ENCODE results near the gene NACC2. TPM values are rescaled to one million over a fixed set of nuclear protein-coding genes. Genes with fewer than 3 reads are reported as not detected.

The NACC2 gene
- total and polyA plus RNA-seq, 2 donors (not counting 1 experiment from before 2014, with no cell fraction given): 0.34 to 1.9 TPM

DNA sequence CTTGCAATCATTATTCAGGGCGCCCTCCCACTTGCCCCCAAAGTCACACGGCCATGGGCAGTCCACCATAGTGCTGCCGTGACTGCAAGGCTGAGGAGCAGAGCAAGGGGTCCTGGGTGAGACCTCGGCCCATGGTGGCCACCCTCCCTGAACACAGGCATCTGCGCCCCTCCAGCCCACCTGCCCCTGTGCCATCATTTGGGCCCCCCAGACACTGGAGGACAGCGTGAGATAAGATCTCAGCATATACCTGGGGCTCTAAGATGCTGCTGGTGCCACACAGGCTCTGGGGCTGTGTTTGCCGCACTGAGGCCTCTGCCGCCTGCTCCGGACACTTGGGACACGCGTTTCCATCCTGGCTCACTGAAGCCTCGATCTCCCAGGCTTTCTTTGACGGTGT, 20.1 kb upstream of the NACC2 start:
- CTCF ChIA-PET: no interaction called here
- Histone ChIP-seq H3K9ac (ENCODE audit: low read length) (no peak overlapping the region), H3K4me2 (replicated peaks; ENCODE audit: low read depth, low read length, poor library complexity, severe bottlenecking) (no peak overlapping the region), H3K4me3 (ENCODE audit: control extremely low read depth in 1 of 5, extremely low read depth in 1 of 5, insufficient read depth in 1 of 5, low read depth in 2 of 5, low read length in 4 of 5) (no peak overlapping the region), H3K27ac (ENCODE audit: low read length in 2 of 2) (no peak overlapping the region), H2AFZ (ENCODE audit: insufficient read depth, low read depth, low read length, poor library complexity, severe bottlenecking) (no peak overlapping the region), H4K20me1 (ENCODE audit: control insufficient read depth, insufficient read depth, low read length, poor library complexity, severe bottlenecking) (peaks cover 13% of the 10 kb centered on the region), H3K79me2 (ENCODE audit: control insufficient read depth, insufficient read depth, low read length) (peaks cover 21% of the 10 kb centered on the region), H3K36me3 (replicated peaks in 1 of 2; ENCODE audit: control extremely low read depth in 1 of 2, control insufficient read depth in 1 of 2, extremely low read depth in 1 of 2, insufficient read depth in 2 of 2, low read length in 1 of 2) (peaks cover 0 to 13% of the 10 kb centered on the region in 2 experiments), H3K27me3 (replicated peaks in 1 of 4; ENCODE audit: control extremely low read depth in 1 of 4, control insufficient read depth in 3 of 4, insufficient read depth in 4 of 4, low read length in 3 of 4) (peaks cover 0 to 3% (median 0%) of the 10 kb centered on the region in 4 experiments), H3K9me3 (ENCODE audit: control extremely low read depth in 1 of 3, control insufficient read depth in 2 of 3, insufficient read depth in 1 of 3, low read length in 2 of 3) (no peaks in the 10 kb centered on the region), H3K4me1 (ENCODE audit: control insufficient read depth in 2 of 2, insufficient read depth in 2 of 2, low read length in 2 of 2) (peaks cover 20 to 26% of the 10 kb centered on the region in 2 donors)
- TF ChIP-seq, protein P1, sequence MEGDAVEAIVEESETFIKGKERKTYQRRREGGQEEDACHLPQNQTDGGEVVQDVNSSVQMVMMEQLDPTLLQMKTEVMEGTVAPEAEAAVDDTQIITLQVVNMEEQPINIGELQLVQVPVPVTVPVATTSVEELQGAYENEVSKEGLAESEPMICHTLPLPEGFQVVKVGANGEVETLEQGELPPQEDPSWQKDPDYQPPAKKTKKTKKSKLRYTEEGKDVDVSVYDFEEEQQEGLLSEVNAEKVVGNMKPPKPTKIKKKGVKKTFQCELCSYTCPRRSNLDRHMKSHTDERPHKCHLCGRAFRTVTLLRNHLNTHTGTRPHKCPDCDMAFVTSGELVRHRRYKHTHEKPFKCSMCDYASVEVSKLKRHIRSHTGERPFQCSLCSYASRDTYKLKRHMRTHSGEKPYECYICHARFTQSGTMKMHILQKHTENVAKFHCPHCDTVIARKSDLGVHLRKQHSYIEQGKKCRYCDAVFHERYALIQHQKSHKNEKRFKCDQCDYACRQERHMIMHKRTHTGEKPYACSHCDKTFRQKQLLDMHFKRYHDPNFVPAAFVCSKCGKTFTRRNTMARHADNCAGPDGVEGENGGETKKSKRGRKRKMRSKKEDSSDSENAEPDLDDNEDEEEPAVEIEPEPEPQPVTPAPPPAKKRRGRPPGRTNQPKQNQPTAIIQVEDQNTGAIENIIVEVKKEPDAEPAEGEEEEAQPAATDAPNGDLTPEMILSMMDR (IDR thresholded peaks at IDR 0.05): no peak
- Mint-ChIP-seq H3K27ac (no peak overlapping the region), H3K4me1 (peaks cover 12% of the 10 kb centered on the region), H3K9me3 (ENCODE audit: insufficient read depth) (no peaks in the 10 kb centered on the region), H3K4me3 (no peak overlapping the region), H3K27me3 (no peaks in the 10 kb centered on the region)
- WGBS (ENCODE audit: insufficient coverage): over 99% methylated on average over 13 of the region's 13 CpGs
- intact Hi-C loops (cut with micrococcal nuclease): no loop called here
- ATAC-seq (ENCODE audit: low read depth) (no peak), DNase-seq (no peak)
- POLR2A ChIA-PET: no interaction called here

DNA sequence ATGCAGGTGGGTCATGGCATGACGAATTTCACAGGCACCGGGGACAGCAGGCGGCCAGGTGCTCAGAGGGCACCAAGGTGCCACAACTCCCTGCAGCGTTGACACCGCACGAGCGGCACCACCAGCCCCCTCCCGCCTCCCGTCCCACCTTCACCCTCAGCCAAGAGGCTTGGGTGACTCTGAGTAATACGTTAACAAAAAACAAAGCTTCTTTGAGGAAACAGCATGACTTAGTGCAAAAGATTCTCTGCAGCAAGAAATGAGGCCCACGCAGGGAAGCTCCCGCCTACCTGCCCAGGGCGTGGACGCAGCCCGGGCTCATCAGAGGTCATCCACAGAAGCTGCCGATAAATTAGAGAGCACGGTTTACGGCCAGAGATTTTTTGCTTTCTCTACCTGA, 19.5 kb upstream of the NACC2 start:
- no peak overlapping the region for H3K4me3 Mint-ChIP-seq
- ChIA-PET CTCF (no interaction called here), POLR2A (no interaction called here)
- H3K27ac Mint-ChIP-seq: peak overlapping the region; percentile 43
- peaks cover 13% of the 10 kb centered on the region for H4K20me1 ChIP-seq (ENCODE audit: control insufficient read depth, insufficient read depth, low read length, poor library complexity, severe bottlenecking)
- peaks cover 12% of the 10 kb centered on the region for H3K4me1 Mint-ChIP-seq
- peaks cover 0 to 13% of the 10 kb centered on the region in 2 experiments for H3K36me3 ChIP-seq (replicated peaks in 1 of 2; ENCODE audit: control extremely low read depth in 1 of 2, control insufficient read depth in 1 of 2, extremely low read depth in 1 of 2, insufficient read depth in 2 of 2, low read length in 1 of 2)
- no peak overlapping the region for H3K9ac ChIP-seq (ENCODE audit: low read length)
- peaks cover 17% of the 10 kb centered on the region for H3K79me2 ChIP-seq (ENCODE audit: control insufficient read depth, insufficient read depth, low read length)
- ATAC-seq (ENCODE audit: low read depth) (no peak), DNase-seq (no peak)
- no peak overlapping the region for H3K4me2 ChIP-seq (replicated peaks; ENCODE audit: low read depth, low read length, poor library complexity, severe bottlenecking)
- H3K9me3 Mint-ChIP-seq (ENCODE audit: insufficient read depth): no peaks in the 10 kb centered on the region
- peaks cover 0 to 3% (median 0%) of the 10 kb centered on the region in 4 experiments for H3K27me3 ChIP-seq (replicated peaks in 1 of 4; ENCODE audit: control extremely low read depth in 1 of 4, control insufficient read depth in 3 of 4, insufficient read depth in 4 of 4, low read length in 3 of 4)
- TF ChIP-seq, protein P1 (IDR thresholded peaks at IDR 0.05): no peak
- no peak for TF ChIP-seq EZH2 (IDR thresholded peaks at IDR 0.05; ENCODE audit: borderline replicate concordance, insufficient read depth, low read depth, low read length, poor library complexity, severe bottlenecking)
- no peak overlapping the region for H3K27ac ChIP-seq (ENCODE audit: low read length in 2 of 2)
- no peak overlapping the region for H2AFZ ChIP-seq (ENCODE audit: insufficient read depth, low read depth, low read length, poor library complexity, severe bottlenecking)
- H3K4me3 ChIP-seq (ENCODE audit: control extremely low read depth in 1 of 5, extremely low read depth in 1 of 5, insufficient read depth in 1 of 5, low read depth in 2 of 5, low read length in 4 of 5): no peak overlapping the region
- H3K27me3 Mint-ChIP-seq: no peaks in the 10 kb centered on the region
- H3K4me1 ChIP-seq (ENCODE audit: control insufficient read depth in 2 of 2, insufficient read depth in 2 of 2, low read length in 2 of 2): peaks cover 20 to 25% of the 10 kb centered on the region in 2 donors
- intact Hi-C loops (cut with micrococcal nuclease): no loop called here
- WGBS (ENCODE audit: insufficient coverage): 98% methylated on average over 13 of the region's 18 CpGs
- H3K9me3 ChIP-seq (ENCODE audit: control extremely low read depth in 1 of 3, control insufficient read depth in 2 of 3, insufficient read depth in 1 of 3, low read length in 2 of 3): no peaks in the 10 kb centered on the region
